Gastroesophageal sphincter (tissue), 4 donors: ENCODE measurements around the gene SUGCT. TPM values are rescaled to one million over a fixed set of nuclear protein-coding genes. Genes with fewer than 3 reads are reported as not detected.

Experiments used
- ATAC-seq: fragments of 150-250 bp; one replicate; pipeline ENCODE4 v1.9.1; 2016; ENCODE audit warnings: mild to moderate bottlenecking, moderate library complexity
- H3K27ac ChIP-seq, 4 donors: fragments of 200-600 bp; sonication (generic) in 3 of 4; 1 replicate in 3 of 4; 2 replicates in 1 of 4; pipeline ENCODE4 v1.5.1; 2016 to 2019
- H3K27me3 ChIP-seq: fragments of 200-600 bp; sonication (generic); one replicate; pipeline ENCODE4 v1.5.1; 2019
- H3K36me3 ChIP-seq, 2 donors: fragments of 200-600 bp; sonication (generic); one replicate each; pipeline ENCODE4 v1.5.1; 2019; ENCODE audit warnings: control low read depth in 1 of 2
- H3K4me1 ChIP-seq, 3 donors: fragments of 200-600 bp; sonication (generic); 1 replicate in 2 of 3; 2 replicates in 1 of 3; pipeline ENCODE4 v1.5.1; 2016 to 2019; ENCODE audit warnings: control low read depth in 2 of 3
- H3K4me3 ChIP-seq, 2 donors: fragments of 200-600 bp; sonication (generic); one replicate each; pipeline ENCODE4 v1.5.1; 2019; ENCODE audit warnings: mild to moderate bottlenecking in 1 of 2, moderate library complexity in 1 of 2
- H3K9me3 ChIP-seq, 3 donors: fragments of 200-600 bp; sonication (generic); one replicate each; pipeline ENCODE4 v1.5.1; 2017 to 2019; ENCODE audit warnings: control low read depth in 2 of 3
- CTCF ChIP-seq, 4 experiments: fragments of 200-600 bp in 2 of 4; fragments of 450-650 bp in 2 of 4; sonication (generic) in 1 of 4; IDR thresholded peaks; one replicate each; pipeline ENCODE4 v1.5.1; 2017 to 2019; ENCODE audit warnings: antibody characterized with exemption in 4 of 4, mild to moderate bottlenecking in 2 of 4, moderate library complexity in 2 of 4
- EP300 ChIP-seq: sonication (generic); formaldehyde crosslinking; IDR thresholded peaks from one replicate; pipeline ENCODE4 v1.6.1; 2017; ENCODE audit warnings: antibody characterized with exemption, mild to moderate bottlenecking
- POLR2A ChIP-seq, 2 donors: fragments of 450-650 bp; IDR thresholded peaks; one replicate each; pipeline ENCODE4 v1.6.1; 2017; ENCODE audit warnings: antibody characterized with exemption in 2 of 2, mild to moderate bottlenecking in 2 of 2, moderate library complexity in 1 of 2
- POLR2AphosphoS5 ChIP-seq: sonication (generic); formaldehyde crosslinking; IDR thresholded peaks from one replicate; pipeline ENCODE4 v1.6.1; 2017; ENCODE audit warnings: antibody characterized with exemption
- WGBS, 2 donors: methylation state at CpG; one replicate each; pipeline ENCODE4 v1.1.5; 2018; ENCODE audit warnings: low coverage in 1 of 2; 5-methylcytosine and 5-hydroxymethylcytosine counted together
- total RNA-seq, 4 donors: library from RNA; depleted of rRNA; stranded (reverse); fragments of >200 nt; gene quantifications; one replicate each; pipeline ENCODE4 v1.1.0, GENCODE V29; 2016

The SUGCT gene
- total RNA-seq, 4 donors from 2014 or later, result 1.2 to 17.3 (median 10.8) TPM

DNA sequence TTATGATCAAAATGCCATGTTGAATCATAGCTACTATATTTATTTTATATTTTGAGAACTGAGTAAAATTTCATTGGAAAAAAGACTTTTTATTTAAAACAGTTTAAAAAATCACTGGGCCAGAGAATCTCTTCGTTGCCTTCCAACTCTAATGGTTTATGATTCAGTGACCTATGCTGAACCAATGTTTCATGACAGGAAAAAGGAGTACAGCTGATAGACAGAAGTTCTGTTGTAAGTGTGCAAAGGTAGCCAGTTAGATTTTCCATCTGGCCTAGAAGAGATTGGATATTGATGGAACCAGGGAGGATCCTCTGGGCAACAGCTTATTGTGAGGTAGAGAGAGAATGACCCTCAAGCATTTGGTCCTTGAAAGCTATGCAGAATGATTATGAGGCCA, 745.8 kb downstream of the SUGCT start:
- WGBS, 2 donors, result 48 to 50% methylated on average over 1 of the region's 1 CpG
- TF ChIP-seq POLR2AphosphoS5, result no peak
- no peak for TF ChIP-seq EP300
- TF ChIP-seq POLR2A (IDR thresholded peaks at IDR 0.05), result no peak
- no peak for TF ChIP-seq CTCF (IDR thresholded peaks at IDR 0.05)
- Histone ChIP-seq H3K36me3 (no peaks in the 10 kb centered on the region), H3K4me3 (no peak overlapping the region), H3K27me3 (no peaks in the 10 kb centered on the region), H3K9me3 (no peaks in the 10 kb centered on the region), H3K27ac (no peak overlapping the region), H3K4me1 (peaks cover 0 to 4% (median 3%) of the 10 kb centered on the region in 3 donors)
- no peak for ATAC-seq

- WGBS, 2 donors, result 71 to 100% methylated on average over 1 to 2 of the region's 2 CpGs
- H3K9me3 ChIP-seq, result no peaks in the 10 kb centered on the region
- ATAC-seq, result no peak
- H3K36me3 ChIP-seq, result no peaks in the 10 kb centered on the region
- H3K4me3 ChIP-seq, result no peak overlapping the region
- peaks cover 0 to 4% (median 3%) of the 10 kb centered on the region in 3 donors for H3K4me1 ChIP-seq
- no peak overlapping the region for H3K27ac ChIP-seq
- H3K27me3 ChIP-seq, result no peaks in the 10 kb centered on the region
- TF ChIP-seq POLR2A (IDR thresholded peaks at IDR 0.05) (no peak), POLR2AphosphoS5 (no peak), EP300 (no peak), CTCF (IDR thresholded peaks at IDR 0.05) (no peak)
Measured at GRCh38 chr7:40881405-40881926, 746.7 kb downstream of the SUGCT start.

DNA sequence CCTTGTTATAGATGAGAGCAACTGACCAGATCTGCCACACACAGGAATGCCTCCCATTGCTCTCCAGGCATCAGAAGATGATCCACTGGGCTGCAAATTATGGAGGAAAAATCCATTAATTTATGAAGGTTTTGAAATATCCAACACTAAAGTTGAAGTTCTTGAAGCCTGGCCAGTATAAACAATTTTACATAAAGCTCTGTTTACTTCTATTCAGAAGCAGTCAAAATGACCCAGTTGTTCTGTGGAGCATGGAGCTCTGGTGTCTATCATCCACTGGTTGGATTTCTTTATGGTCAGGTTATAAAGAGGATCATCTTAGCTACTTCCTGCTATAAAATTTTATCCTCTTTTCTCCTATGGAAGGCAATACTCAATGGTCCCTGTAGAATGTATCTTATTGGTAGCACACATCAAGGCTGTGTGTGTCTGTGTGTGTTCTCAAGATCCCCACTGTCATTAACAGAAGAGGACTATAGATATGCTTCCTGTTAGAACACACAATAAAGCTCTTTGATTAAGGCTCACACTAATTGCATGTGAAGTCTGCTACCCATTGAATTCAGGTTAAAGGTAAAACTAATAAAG, 747.4 kb downstream of the SUGCT start:
- Histone ChIP-seq H3K27ac (no peak overlapping the region), H3K36me3 (no peaks in the 10 kb centered on the region), H3K4me3 (no peak overlapping the region), H3K9me3 (no peaks in the 10 kb centered on the region), H3K4me1 (peaks cover 0 to 4% (median 3%) of the 10 kb centered on the region in 3 donors), H3K27me3 (no peaks in the 10 kb centered on the region)
- no peak for ATAC-seq
- no peak for TF ChIP-seq POLR2AphosphoS5
- TF ChIP-seq POLR2A (IDR thresholded peaks at IDR 0.05), result no peak
- TF ChIP-seq CTCF (IDR thresholded peaks at IDR 0.05), result no peak
- TF ChIP-seq EP300, result no peak

- Histone ChIP-seq H3K27ac (no peak overlapping the region), H3K27me3 (no peaks in the 10 kb centered on the region), H3K9me3 (no peaks in the 10 kb centered on the region), H3K4me3 (no peak overlapping the region), H3K36me3 (no peaks in the 10 kb centered on the region), H3K4me1 (peaks cover 0 to 4% (median 3%) of the 10 kb centered on the region in 3 donors)
- no peak for ATAC-seq
- TF ChIP-seq CTCF (IDR thresholded peaks at IDR 0.05) (no peak), EP300 (no peak), POLR2A (IDR thresholded peaks at IDR 0.05) (no peak), POLR2AphosphoS5 (no peak)
Measured at GRCh38 chr7:40883826-40884225, 749.0 kb downstream of the SUGCT start.

- H3K9me3 ChIP-seq, result no peaks in the 10 kb centered on the region
- 89% methylated on average over 3 of the region's 3 CpGs; no CpG with 5 or more reads in 1 of the 2 donors for WGBS, 2 donors
- H3K36me3 ChIP-seq, result no peaks in the 10 kb centered on the region
- H3K27ac ChIP-seq, result no peak overlapping the region
- H3K4me3 ChIP-seq, result no peak overlapping the region
- H3K4me1 ChIP-seq, result peaks cover 0 to 4% (median 3%) of the 10 kb centered on the region in 3 donors
- H3K27me3 ChIP-seq, result no peaks in the 10 kb centered on the region
- no peak for ATAC-seq
- TF ChIP-seq POLR2A (IDR thresholded peaks at IDR 0.05), result no peak
- TF ChIP-seq CTCF (IDR thresholded peaks at IDR 0.05), result no peak
- TF ChIP-seq POLR2AphosphoS5, result no peak
- no peak for TF ChIP-seq EP300
Measured at GRCh38 chr7:40884241-40884640, 749.4 kb downstream of the SUGCT start.
